Prostate gland (tissue), 2 donors: ENCODE results near the gene ASB15.

Experiments used
- CTCF ChIP-seq, 4 experiments: fragments of 200-600 bp in 2 of 4; fragments of 450-650 bp in 2 of 4; sonication (generic) in 2 of 4; IDR thresholded peaks; 1 replicate in 3 of 4; 2 replicates in 1 of 4; pipeline ENCODE4 v1.5.1; 2016 to 2019; ENCODE audit warnings: antibody characterized with exemption in 4 of 4, mild to moderate bottlenecking in 2 of 4, moderate library complexity in 2 of 4
- POLR2A ChIP-seq: fragments of 450-650 bp; IDR thresholded peaks from one replicate; pipeline ENCODE4 v1.6.1; 2016; ENCODE audit warnings: antibody characterized with exemption, mild to moderate bottlenecking
- POLR2AphosphoS5 ChIP-seq: sonication (generic); formaldehyde crosslinking; IDR thresholded peaks from one replicate; pipeline ENCODE4 v1.6.1; 2017; ENCODE audit warnings: antibody characterized with exemption

GRCh38 chr7:123649964-123650363, 48.3 kb downstream of the ASB15 start:
- TF ChIP-seq CTCF (IDR thresholded peaks at IDR 0.05) (no peak), POLR2AphosphoS5 (no peak), POLR2A (no peak)
